CD4-positive, alpha-beta T cell (primary cell): ENCODE measurements around the gene ANKRD49. TPM values are rescaled to one million over a fixed set of nuclear protein-coding genes. Genes with fewer than 3 reads are reported as not detected.

Experiments
- ATAC-seq: fragments of 200-7000 bp; cut with Tn5 transposase; one replicate; pipeline ENCODE4 v1.10.0; 2022; ENCODE audit warnings: mild to moderate bottlenecking; ENCODE audit not compliant: poor library complexity
- CTCF ChIA-PET: fragments of 350-600 bp; sonication (Branson Sonifier 250); formaldehyde crosslinking; loops from one replicate; lab custom pipeline; 2021; ENCODE audit warnings: antibody characterized with exemption, inconsistent platforms; lab: Charles Lee
- POLR2A ChIA-PET: fragments of 350-600 bp; sonication (Branson Sonifier 250); formaldehyde crosslinking; loops from one replicate; lab custom pipeline; 2021; ENCODE audit warnings: antibody characterized with exemption, inconsistent platforms; lab: Charles Lee
- DNase-seq, 14 experiments: peaks; one replicate each; pipeline ENCODE4 v3.0.0-alpha.2; 2013 to 2020; ENCODE audit warnings: mixed read lengths in 2 of 14
- H3K27ac ChIP-seq, 2 donors: one replicate each; pipeline versions ENCODE4 v1.5.1 to v1.7.0; 2013; ENCODE audit warnings: low read length in 2 of 2, low read depth in 1 of 2, mild to moderate bottlenecking in 1 of 2
- H3K27me3 ChIP-seq, 2 experiments: 1 replicate in 1 of 2; 2 replicates in 1 of 2; pipeline versions ENCODE4 v1.6.1 to v1.7.0; 2013; ENCODE audit warnings: low read length in 2 of 2, control low read depth in 1 of 2, mild to moderate bottlenecking in 1 of 2, moderate library complexity in 1 of 2; ENCODE audit not compliant: insufficient read depth in 2 of 2, control insufficient read depth in 1 of 2
- H3K36me3 ChIP-seq: one replicate; pipeline ENCODE4 v1.6.1; 2013; ENCODE audit warnings: low read length, control low read depth; ENCODE audit not compliant: insufficient read depth
- H3K4me1 ChIP-seq: one replicate; pipeline ENCODE4 v1.6.1; 2013; ENCODE audit warnings: low read length, control low read depth; ENCODE audit not compliant: insufficient read depth
- H3K4me3 ChIP-seq: one replicate; pipeline ENCODE4 v1.5.1; 2013; ENCODE audit warnings: mild to moderate bottlenecking, low read length, moderate library complexity
- H3K9me3 ChIP-seq, 2 experiments: 1 replicate in 1 of 2; 2 replicates in 1 of 2; pipeline versions ENCODE4 v1.6.1 to v1.7.0; 2013; ENCODE audit warnings: low read length in 2 of 2, mild to moderate bottlenecking in 2 of 2, control low read depth in 1 of 2, moderate library complexity in 1 of 2; ENCODE audit not compliant: control insufficient read depth in 1 of 2, insufficient read depth in 1 of 2
- H3K27ac Mint-ChIP-seq: one replicate; pipeline ENCODE4 v1.8.0; 2020; ENCODE audit warnings: mixed read lengths
- H3K27me3 Mint-ChIP-seq: one replicate; pipeline ENCODE4 v1.8.0; 2021; ENCODE audit warnings: mixed read lengths
- H3K36me3 Mint-ChIP-seq: one replicate; pipeline ENCODE4 v1.8.0; 2021; ENCODE audit warnings: low read depth, mixed read lengths
- H3K4me1 Mint-ChIP-seq: one replicate; pipeline ENCODE4 v1.8.0; 2021; ENCODE audit warnings: low read depth, mixed read lengths
- H3K4me3 Mint-ChIP-seq: one replicate; pipeline ENCODE4 v1.8.0; 2020; ENCODE audit warnings: mild to moderate bottlenecking, mixed read lengths
- H3K9me3 Mint-ChIP-seq: one replicate; pipeline ENCODE4 v1.8.0; 2020; ENCODE audit warnings: mixed read lengths
- intact Hi-C, 2 experiments: fragments of 100-400 bp; cut with DNase I in 1 of 2; cut with micrococcal nuclease in 1 of 2; formaldehyde crosslinking; loops; one replicate each; pipeline versions ENCODE4 v1.15.1 to v1.9.0; 2023 to 2025; cut with DNase I, micrococcal nuclease
- total RNA-seq, 174 experiments: library from RNA in 2 of 174; stranded (reverse) in 2 of 174; gene quantifications; one replicate each; pipeline ENCODE4 v1.2.3 and lab custom pipeline; 2021 to 2026
- TF ChIP-seq, protein P1 (sequence below): fragments of 200-600 bp; IDR thresholded peaks from one replicate; pipeline ENCODE4 v1.8.0; 2022; ENCODE audit warnings: antibody characterized with exemption, mild to moderate bottlenecking

ANKRD49 gene
- total RNA-seq, 2 experiments from 2014 or later: 54.4 to 56.4 TPM

- Mint-ChIP-seq H3K27ac (no peak overlapping the region), H3K36me3 (peaks cover 91% of the 10 kb centered on the region), H3K9me3 (no peaks in the 10 kb centered on the region), H3K4me1 (peaks cover 17% of the 10 kb centered on the region), H3K4me3 (no peak overlapping the region), H3K27me3 (no peaks in the 10 kb centered on the region)
- Histone ChIP-seq H3K4me3 (no peak overlapping the region), H3K4me1 (no peaks in the 10 kb centered on the region), H3K27ac (no peak overlapping the region), H3K27me3 (no peaks in the 10 kb centered on the region), H3K36me3 (peaks cover 41% of the 10 kb centered on the region), H3K9me3 (no peaks in the 10 kb centered on the region)
- ChIA-PET POLR2A (no interaction called here), CTCF (no interaction called here)
- peak in 3 of 14 experiments; percentile 14 to 70 (median 35) for DNase-seq
- TF ChIP-seq, protein P1, sequence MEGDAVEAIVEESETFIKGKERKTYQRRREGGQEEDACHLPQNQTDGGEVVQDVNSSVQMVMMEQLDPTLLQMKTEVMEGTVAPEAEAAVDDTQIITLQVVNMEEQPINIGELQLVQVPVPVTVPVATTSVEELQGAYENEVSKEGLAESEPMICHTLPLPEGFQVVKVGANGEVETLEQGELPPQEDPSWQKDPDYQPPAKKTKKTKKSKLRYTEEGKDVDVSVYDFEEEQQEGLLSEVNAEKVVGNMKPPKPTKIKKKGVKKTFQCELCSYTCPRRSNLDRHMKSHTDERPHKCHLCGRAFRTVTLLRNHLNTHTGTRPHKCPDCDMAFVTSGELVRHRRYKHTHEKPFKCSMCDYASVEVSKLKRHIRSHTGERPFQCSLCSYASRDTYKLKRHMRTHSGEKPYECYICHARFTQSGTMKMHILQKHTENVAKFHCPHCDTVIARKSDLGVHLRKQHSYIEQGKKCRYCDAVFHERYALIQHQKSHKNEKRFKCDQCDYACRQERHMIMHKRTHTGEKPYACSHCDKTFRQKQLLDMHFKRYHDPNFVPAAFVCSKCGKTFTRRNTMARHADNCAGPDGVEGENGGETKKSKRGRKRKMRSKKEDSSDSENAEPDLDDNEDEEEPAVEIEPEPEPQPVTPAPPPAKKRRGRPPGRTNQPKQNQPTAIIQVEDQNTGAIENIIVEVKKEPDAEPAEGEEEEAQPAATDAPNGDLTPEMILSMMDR: no peak
- ATAC-seq: no peak
- intact Hi-C loops: no loop called here
These were observed 20.6 kb upstream of the ANKRD49 start for GRCh38 chr11:94472916-94473799.

DNA sequence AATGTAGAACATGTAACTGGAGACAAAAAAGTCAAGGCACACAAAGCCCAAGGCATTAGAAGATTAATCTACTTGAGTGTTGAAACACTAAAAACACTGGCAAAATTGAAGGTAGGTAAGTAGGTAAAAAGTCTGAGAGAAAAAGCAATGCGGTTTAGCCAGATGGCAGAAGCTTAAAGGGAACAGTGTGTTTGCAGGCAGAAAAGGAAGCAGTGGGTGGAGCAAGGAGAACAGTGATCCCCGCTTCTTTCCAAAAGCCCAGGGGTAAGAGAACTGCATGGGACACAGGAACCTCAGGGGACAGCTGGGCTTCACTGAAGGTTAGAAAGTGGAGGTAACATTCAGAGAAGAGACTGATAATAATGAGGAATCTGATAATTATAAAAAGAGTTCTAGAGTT lies 16.2 kb upstream of the ANKRD49 start:
- Histone ChIP-seq H3K27ac (no peak overlapping the region), H3K4me3 (no peak overlapping the region), H3K4me1 (no peaks in the 10 kb centered on the region), H3K9me3 (no peaks in the 10 kb centered on the region), H3K27me3 (no peaks in the 10 kb centered on the region), H3K36me3 (peaks cover 34% of the 10 kb centered on the region)
- ChIA-PET POLR2A (no interaction called here), CTCF (no interaction called here)
- Mint-ChIP-seq H3K27me3 (no peaks in the 10 kb centered on the region), H3K27ac (no peak overlapping the region), H3K4me1 (peaks cover 17% of the 10 kb centered on the region), H3K4me3 (no peak overlapping the region), H3K9me3 (no peaks in the 10 kb centered on the region), H3K36me3 (peaks cover 91% of the 10 kb centered on the region)
- ATAC-seq (no peak), DNase-seq (no peak)
- intact Hi-C loops: no loop called here
- TF ChIP-seq, protein P1: no peak

- TF ChIP-seq, protein P1: no peak
- H3K9me3 Mint-ChIP-seq: no peaks in the 10 kb centered on the region
These were observed 12.4 kb upstream of the ANKRD49 start for GRCh38 chr11:94481342-94481741.

More at GRCh38 chr11:94481342-94481741, 12.4 kb upstream of the ANKRD49 start:
- H3K27ac ChIP-seq: no peak overlapping the region
- H3K4me1 ChIP-seq: no peaks in the 10 kb centered on the region
- peaks cover 9% of the 10 kb centered on the region for H3K4me1 Mint-ChIP-seq
- intact Hi-C loops: no loop called here
- DNase-seq (no peak), ATAC-seq (no peak)
- H3K36me3 Mint-ChIP-seq: peaks cover 95% of the 10 kb centered on the region
- H3K27ac Mint-ChIP-seq: no peak overlapping the region
- no peak overlapping the region for H3K4me3 Mint-ChIP-seq
- H3K4me3 ChIP-seq: no peak overlapping the region
- no peaks in the 10 kb centered on the region for H3K9me3 ChIP-seq
- H3K27me3 ChIP-seq: no peaks in the 10 kb centered on the region
- peaks cover 44% of the 10 kb centered on the region for H3K36me3 ChIP-seq
- H3K27me3 Mint-ChIP-seq: no peaks in the 10 kb centered on the region
- ChIA-PET CTCF (no interaction called here), POLR2A (no interaction called here)
